Body of pancreas (tissue), 4 donors: ENCODE measurements around the gene NELFE.
A peak's percentile ranks its signal among the peaks of the same experiment; 100 is the strongest.

ENCODE experiments used
- POLR2A ChIP-seq, 3 donors: fragments of 450-650 bp; IDR thresholded peaks; one replicate each; pipeline ENCODE4 v1.6.1; 2016; ENCODE audit warnings: antibody characterized with exemption in 3 of 3, mild to moderate bottlenecking in 2 of 3
- TF ChIP-seq, protein P1 (sequence below), 7 experiments: fragments of 450-650 bp in 4 of 7; fragments of 200-600 bp in 3 of 7; sonication (generic) in 3 of 7; IDR thresholded peaks; one replicate each; pipeline ENCODE4 v1.5.1; 2016 to 2019; ENCODE audit warnings: antibody characterized with exemption in 7 of 7

DNA sequence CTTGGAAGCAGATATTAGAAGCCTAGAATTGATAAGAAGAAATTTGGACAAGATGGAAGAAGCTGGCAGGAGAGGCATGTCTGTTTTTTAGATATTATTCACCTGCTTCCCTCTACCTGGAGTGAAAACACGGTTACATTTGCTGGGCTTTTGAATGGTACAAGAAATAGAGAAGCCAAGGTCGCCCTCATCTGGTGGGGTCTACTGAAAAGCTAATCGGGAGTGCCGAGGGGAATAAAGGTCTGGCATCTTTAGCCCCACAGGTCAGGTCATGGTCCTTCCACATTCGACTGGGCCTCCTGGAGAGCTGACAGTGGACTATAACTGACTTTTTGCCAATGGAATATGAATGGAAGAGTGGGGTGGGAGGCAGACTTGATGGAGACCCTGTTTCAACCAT, 35.8 kb downstream of the NELFE start:
- no peak for TF ChIP-seq POLR2A (IDR thresholded peaks at IDR 0.05)
- TF ChIP-seq, protein P1, sequence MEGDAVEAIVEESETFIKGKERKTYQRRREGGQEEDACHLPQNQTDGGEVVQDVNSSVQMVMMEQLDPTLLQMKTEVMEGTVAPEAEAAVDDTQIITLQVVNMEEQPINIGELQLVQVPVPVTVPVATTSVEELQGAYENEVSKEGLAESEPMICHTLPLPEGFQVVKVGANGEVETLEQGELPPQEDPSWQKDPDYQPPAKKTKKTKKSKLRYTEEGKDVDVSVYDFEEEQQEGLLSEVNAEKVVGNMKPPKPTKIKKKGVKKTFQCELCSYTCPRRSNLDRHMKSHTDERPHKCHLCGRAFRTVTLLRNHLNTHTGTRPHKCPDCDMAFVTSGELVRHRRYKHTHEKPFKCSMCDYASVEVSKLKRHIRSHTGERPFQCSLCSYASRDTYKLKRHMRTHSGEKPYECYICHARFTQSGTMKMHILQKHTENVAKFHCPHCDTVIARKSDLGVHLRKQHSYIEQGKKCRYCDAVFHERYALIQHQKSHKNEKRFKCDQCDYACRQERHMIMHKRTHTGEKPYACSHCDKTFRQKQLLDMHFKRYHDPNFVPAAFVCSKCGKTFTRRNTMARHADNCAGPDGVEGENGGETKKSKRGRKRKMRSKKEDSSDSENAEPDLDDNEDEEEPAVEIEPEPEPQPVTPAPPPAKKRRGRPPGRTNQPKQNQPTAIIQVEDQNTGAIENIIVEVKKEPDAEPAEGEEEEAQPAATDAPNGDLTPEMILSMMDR (IDR thresholded peaks at IDR 0.05) = peak in 3 of 7 experiments; percentile 8 to 28 (median 12)
